Trophoblast cell (in vitro differentiated cells and primary cell): Measurements from ENCODE around the gene ASB16.
A peak's percentile ranks its signal among the peaks of the same experiment; 100 is the strongest.

Experiments
- DNase-seq, 2 donors: peaks; one replicate each; pipeline ENCODE4 v3.0.0-alpha.2; 2016
- H2AFZ ChIP-seq: 2 replicates; pipeline ENCODE4 v1.6.1; 2013; ENCODE audit warnings: low read length, moderate library complexity, mild to moderate bottlenecking; ENCODE audit not compliant: insufficient read depth, poor library complexity
- H2AK5ac ChIP-seq: 2 replicates; pipeline ENCODE4 v1.6.1; 2013; ENCODE audit warnings: mild to moderate bottlenecking, low read length
- H2BK120ac ChIP-seq: 2 replicates; pipeline ENCODE4 v1.6.1; 2013; ENCODE audit warnings: low read length, mild to moderate bottlenecking, moderate library complexity; ENCODE audit not compliant: insufficient read depth, poor library complexity
- H2BK12ac ChIP-seq: 2 replicates; pipeline ENCODE4 v1.6.1; 2013; ENCODE audit warnings: mild to moderate bottlenecking, low read length, moderate library complexity
- H2BK5ac ChIP-seq: 2 replicates; pipeline ENCODE4 v1.6.1; 2013; ENCODE audit warnings: low read length, low read depth, moderate library complexity, mild to moderate bottlenecking; ENCODE audit not compliant: poor library complexity
- H3K14ac ChIP-seq: 2 replicates; pipeline ENCODE4 v1.6.1; 2013; ENCODE audit warnings: mild to moderate bottlenecking, low read length
- H3K18ac ChIP-seq: 2 replicates; pipeline ENCODE4 v1.6.1; 2013; ENCODE audit warnings: mild to moderate bottlenecking, low read length
- H3K23ac ChIP-seq: 2 replicates; pipeline ENCODE4 v1.6.1; 2013; ENCODE audit warnings: low read length
- H3K27ac ChIP-seq: 2 replicates; pipeline ENCODE4 v1.5.1; 2013; ENCODE audit warnings: low read depth, mild to moderate bottlenecking, inconsistent platforms, low read length, moderate library complexity
- H3K27me3 ChIP-seq: 2 replicates; pipeline ENCODE4 v1.6.1; 2013; ENCODE audit warnings: inconsistent platforms, mild to moderate bottlenecking, low read length, moderate library complexity; ENCODE audit not compliant: insufficient read depth
- H3K36me3 ChIP-seq, 2 experiments: 1 replicate in 1 of 2; 2 replicates in 1 of 2; pipeline ENCODE4 v1.6.1; 2013; ENCODE audit warnings: low read length in 2 of 2, mild to moderate bottlenecking in 2 of 2, moderate library complexity in 1 of 2; ENCODE audit not compliant: insufficient read depth in 2 of 2, control insufficient read depth in 1 of 2
- H3K4ac ChIP-seq: 2 replicates; pipeline ENCODE4 v1.6.1; 2013; ENCODE audit warnings: low read depth, mild to moderate bottlenecking, low read length, moderate library complexity
- H3K4me1 ChIP-seq, 2 experiments: 1 replicate in 1 of 2; 2 replicates in 1 of 2; pipeline ENCODE4 v1.6.1; 2013; ENCODE audit warnings: low read length in 2 of 2, mild to moderate bottlenecking in 2 of 2, moderate library complexity in 1 of 2; ENCODE audit not compliant: insufficient read depth in 2 of 2, control insufficient read depth in 1 of 2
- H3K4me2 ChIP-seq: 2 replicates; pipeline ENCODE4 v1.6.1; 2013; ENCODE audit warnings: inconsistent platforms, mild to moderate bottlenecking, low read length, moderate library complexity
- H3K4me3 ChIP-seq: 2 replicates; pipeline ENCODE4 v1.5.1; 2013; ENCODE audit warnings: mild to moderate bottlenecking, low read depth, low read length, inconsistent platforms
- H3K79me1 ChIP-seq: one replicate; pipeline ENCODE4 v1.6.1; 2013; ENCODE audit warnings: low read length
- H3K79me2 ChIP-seq: 2 replicates; pipeline ENCODE4 v1.6.1; 2013; ENCODE audit warnings: low read length, mild to moderate bottlenecking; ENCODE audit not compliant: control insufficient read depth, insufficient read depth, poor library complexity
- H3K9ac ChIP-seq: 2 replicates; pipeline ENCODE4 v1.6.1; 2013; ENCODE audit warnings: mild to moderate bottlenecking, low read length
- H3K9me3 ChIP-seq: 2 replicates; pipeline ENCODE4 v1.6.1; 2013; ENCODE audit warnings: low read depth, mild to moderate bottlenecking, control low read depth, inconsistent platforms, low read length; ENCODE audit not compliant: insufficient read depth
- H4K12ac ChIP-seq: 2 replicates; pipeline ENCODE4 v1.6.1; 2013; ENCODE audit warnings: low read depth, mild to moderate bottlenecking, low read length, moderate library complexity
- H4K8ac ChIP-seq: 2 replicates; pipeline ENCODE4 v1.6.1; 2013; ENCODE audit warnings: low read depth, mild to moderate bottlenecking, low read length, moderate library complexity
- H4K91ac ChIP-seq: one replicate; pipeline ENCODE4 v1.6.1; 2013; ENCODE audit warnings: low read depth, mild to moderate bottlenecking, low read length, moderate library complexity
- WGBS: extraction: QIAGEN DNeasy Blood & Tissue Kit; methylation state at CpG from one replicate; pipeline ENCODE4 v1.1.7; 2013; ENCODE audit warnings: missing lambda C conversion rate; ENCODE audit not compliant: insufficient read length, insufficient coverage; ENCODE audit errors: extremely low coverage; 5-methylcytosine and 5-hydroxymethylcytosine counted together

ASB16 gene

GRCh38 chr17:44202756-44203155 is 32.3 kb downstream of the ASB16 start:
- Histone ChIP-seq H2BK5ac (no peak overlapping the region), H3K79me2 (peaks cover 18% of the 10 kb centered on the region), H4K8ac (no peak overlapping the region), H3K9ac (no peak overlapping the region), H2BK12ac (no peak overlapping the region), H3K18ac (no peak overlapping the region), H4K91ac (no peak overlapping the region), H2AFZ (no peak overlapping the region), H3K4me2 (no peak overlapping the region), H3K27ac (no peak overlapping the region), H4K12ac (no peak overlapping the region), H3K4me1 (peaks cover 6 to 11% of the 10 kb centered on the region in 2 experiments), H2AK5ac (no peak overlapping the region), H3K4me3 (no peak overlapping the region), H3K14ac (no peak overlapping the region), H3K4ac (no peak overlapping the region), H3K23ac (no peak overlapping the region), H2BK120ac (no peak overlapping the region), H3K79me1 (peaks cover 14% of the 10 kb centered on the region), H3K9me3 (no peaks in the 10 kb centered on the region), H3K27me3 (no peaks in the 10 kb centered on the region), H3K36me3 (peaks cover 13 to 14% of the 10 kb centered on the region in 2 experiments)
- WGBS = no CpG with 5 or more reads among the region's 4 CpGs
- DNase-seq = no peak

DNA sequence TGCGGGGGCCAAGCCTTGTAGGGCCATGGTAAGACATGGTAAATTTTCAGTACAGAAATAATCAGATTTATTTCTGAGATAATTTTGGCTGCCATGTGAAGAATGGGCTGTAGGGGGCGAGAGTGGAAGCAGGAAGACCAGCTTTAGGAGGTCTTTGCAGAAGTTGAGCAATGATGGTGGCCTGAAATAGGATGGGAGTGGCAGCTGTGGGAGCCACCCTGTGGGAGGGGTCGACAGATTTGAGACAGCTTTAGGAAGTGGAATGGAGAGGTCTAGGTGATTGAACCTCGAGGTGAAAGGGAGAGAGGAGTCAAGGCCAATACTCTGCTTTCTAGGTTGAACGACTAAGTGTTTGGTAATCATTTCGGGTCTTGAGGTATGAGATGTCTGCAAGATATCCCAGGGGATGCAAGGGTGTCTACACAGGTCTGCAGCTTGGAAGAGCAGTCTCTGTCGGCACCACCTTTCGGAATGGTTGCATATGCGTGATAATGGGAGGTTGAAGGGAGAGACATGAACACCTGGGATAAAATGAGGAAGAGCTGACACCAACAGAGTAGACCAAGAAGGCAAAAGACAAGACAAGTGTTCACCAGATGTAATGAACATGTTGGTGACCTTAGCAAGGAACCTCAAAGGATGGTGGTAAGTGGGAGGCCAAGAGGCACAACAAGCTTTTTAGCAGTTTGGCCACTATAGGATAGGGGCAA is 33.4 kb downstream of the ASB16 start:
- WGBS = no CpG with 5 or more reads among the region's 9 CpGs
- no peak overlapping the region for H4K8ac ChIP-seq

DNA sequence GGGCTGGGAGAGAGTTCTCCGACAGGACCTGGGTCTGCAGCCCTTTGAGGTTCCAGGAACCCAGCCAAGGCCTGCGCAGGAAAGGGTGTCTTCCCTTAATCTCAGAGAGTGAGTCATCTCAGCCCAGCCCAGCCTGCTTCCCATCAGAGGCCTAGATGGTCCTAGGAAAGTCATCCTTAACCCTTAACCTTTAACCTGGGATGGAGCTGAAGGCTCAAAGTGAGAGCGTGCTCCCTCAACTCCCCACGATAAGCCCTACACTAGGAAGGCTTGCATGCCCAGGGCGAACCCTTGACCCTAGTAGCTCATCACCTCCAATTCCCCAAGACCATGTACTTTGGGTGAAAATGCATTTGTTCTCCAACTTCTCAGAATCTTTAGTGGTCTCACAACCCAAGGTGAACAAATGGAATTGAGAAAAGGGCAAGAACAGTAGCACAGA is 34.0 kb downstream of the ASB16 start:
- H4K12ac ChIP-seq = no peak overlapping the region
- no peak overlapping the region for H3K27ac ChIP-seq
- no peak overlapping the region for H3K18ac ChIP-seq
- H3K9ac ChIP-seq = no peak overlapping the region
- DNase-seq = no peak
- H3K79me1 ChIP-seq = peaks cover 6% of the 10 kb centered on the region
- peaks cover 5% of the 10 kb centered on the region for H3K79me2 ChIP-seq
- H3K23ac ChIP-seq = no peak overlapping the region
- no peak overlapping the region for H4K91ac ChIP-seq
- H2AFZ ChIP-seq = no peak overlapping the region
- no peaks in the 10 kb centered on the region for H3K9me3 ChIP-seq
- peaks cover 0 to 3% of the 10 kb centered on the region in 2 experiments for H3K4me1 ChIP-seq
- no peak overlapping the region for H2BK120ac ChIP-seq
- H3K36me3 ChIP-seq = peaks cover 27 to 28% of the 10 kb centered on the region in 2 experiments
- H2BK12ac ChIP-seq = no peak overlapping the region
- no peak overlapping the region for H3K14ac ChIP-seq
- no peak overlapping the region for H3K4ac ChIP-seq
- WGBS = no CpG with 5 or more reads among the region's 5 CpGs
- no peak overlapping the region for H4K8ac ChIP-seq
- H2BK5ac ChIP-seq = no peak overlapping the region
- no peak overlapping the region for H2AK5ac ChIP-seq
- H3K27me3 ChIP-seq = no peaks in the 10 kb centered on the region
- no peak overlapping the region for H3K4me3 ChIP-seq
- no peak overlapping the region for H3K4me2 ChIP-seq

More for the DNA sequence above, 33.4 kb downstream of the ASB16 start:
- no peak overlapping the region for H2BK5ac ChIP-seq
- no peak overlapping the region for H3K18ac ChIP-seq
- no peak overlapping the region for H3K23ac ChIP-seq
- no peak overlapping the region for H2BK12ac ChIP-seq
- H2AFZ ChIP-seq = no peak overlapping the region
- H3K27ac ChIP-seq = no peak overlapping the region
- H3K14ac ChIP-seq = no peak overlapping the region
- H2AK5ac ChIP-seq = no peak overlapping the region
- H3K9me3 ChIP-seq = no peaks in the 10 kb centered on the region
- peaks cover 7% of the 10 kb centered on the region for H3K79me2 ChIP-seq
- no peak overlapping the region for H3K4ac ChIP-seq
- H4K12ac ChIP-seq = no peak overlapping the region
- H2BK120ac ChIP-seq = no peak overlapping the region
- H3K36me3 ChIP-seq = peaks cover 22 to 23% of the 10 kb centered on the region in 2 experiments
- H3K27me3 ChIP-seq = no peaks in the 10 kb centered on the region
- H3K4me2 ChIP-seq = no peak overlapping the region
- H3K9ac ChIP-seq = no peak overlapping the region
- H3K4me1 ChIP-seq = peaks cover 0 to 3% of the 10 kb centered on the region in 2 experiments
- H4K91ac ChIP-seq = no peak overlapping the region
- no peak overlapping the region for H3K4me3 ChIP-seq
- DNase-seq = peak in 1 of 2 donors; percentile 64
- H3K79me1 ChIP-seq = peaks cover 9% of the 10 kb centered on the region

DNA sequence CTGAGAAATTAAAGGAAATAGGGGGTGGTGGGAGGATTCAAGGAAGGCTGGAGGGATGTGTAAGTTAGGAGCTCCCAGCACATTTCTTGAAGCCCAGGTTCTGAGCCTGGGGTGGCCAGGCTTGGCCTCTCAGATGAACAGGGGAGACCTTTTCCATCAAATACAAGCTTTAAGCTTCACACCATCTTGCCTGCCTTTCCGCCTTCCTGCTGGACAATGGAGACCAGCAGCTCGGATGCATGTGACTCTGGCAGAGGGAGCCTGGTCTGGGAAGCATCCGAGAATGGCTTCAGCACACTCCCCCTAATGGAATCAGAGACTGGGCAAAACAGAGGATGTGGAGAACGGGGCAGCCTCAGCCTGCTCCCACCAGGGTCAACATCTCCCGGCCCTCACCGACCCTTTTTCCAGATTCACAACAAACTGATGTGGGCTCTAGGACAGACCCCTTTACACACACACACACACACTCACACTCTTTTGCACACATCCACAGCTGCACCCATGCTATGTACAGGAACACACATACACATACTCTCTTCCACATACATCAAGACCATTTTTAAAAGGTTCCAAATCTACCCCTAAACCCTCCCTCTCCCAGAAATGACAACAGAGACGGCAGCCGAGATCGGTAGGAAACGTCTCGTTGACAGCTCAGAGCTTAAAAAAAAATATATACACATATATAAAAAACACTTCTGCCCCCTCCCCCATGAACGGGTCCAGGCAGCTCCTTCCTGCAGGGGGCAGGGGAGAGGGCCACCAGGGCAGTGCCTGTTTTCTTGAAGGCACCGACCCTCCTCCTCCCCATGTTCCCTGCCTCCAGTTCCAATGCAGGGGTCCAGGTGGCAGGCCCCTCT is 35.7 kb downstream of the ASB16 start:
- no peak overlapping the region for H4K8ac ChIP-seq
- H3K9ac ChIP-seq = no peak overlapping the region
- DNase-seq = no peak

More for the DNA sequence above, 35.7 kb downstream of the ASB16 start:
- H2AFZ ChIP-seq = no peak overlapping the region
- H3K4me2 ChIP-seq = no peak overlapping the region
- no peaks in the 10 kb centered on the region for H3K27me3 ChIP-seq
- H3K4me1 ChIP-seq = peaks cover 3 to 4% of the 10 kb centered on the region in 2 experiments
- no peaks in the 10 kb centered on the region for H3K79me2 ChIP-seq
- no peaks in the 10 kb centered on the region for H3K79me1 ChIP-seq
- H3K23ac ChIP-seq = no peak overlapping the region
- H4K12ac ChIP-seq = no peak overlapping the region
- no peaks in the 10 kb centered on the region for H3K9me3 ChIP-seq
- peak overlapping the region; percentile 8 for H3K4me3 ChIP-seq
- H3K36me3 ChIP-seq = peaks cover 41 to 44% of the 10 kb centered on the region in 2 experiments
- H3K14ac ChIP-seq = no peak overlapping the region
- no peak overlapping the region for H3K4ac ChIP-seq
- no CpG with 5 or more reads among the region's 13 CpGs for WGBS
- no peak overlapping the region for H2AK5ac ChIP-seq
- no peak overlapping the region for H2BK12ac ChIP-seq
- H3K18ac ChIP-seq = no peak overlapping the region
- H4K91ac ChIP-seq = no peak overlapping the region
- H3K27ac ChIP-seq = no peak overlapping the region
- H2BK120ac ChIP-seq = no peak overlapping the region
- no peak overlapping the region for H2BK5ac ChIP-seq
